Measurements from ENCODE around the gene CD38.

CD38 gene

DNA sequence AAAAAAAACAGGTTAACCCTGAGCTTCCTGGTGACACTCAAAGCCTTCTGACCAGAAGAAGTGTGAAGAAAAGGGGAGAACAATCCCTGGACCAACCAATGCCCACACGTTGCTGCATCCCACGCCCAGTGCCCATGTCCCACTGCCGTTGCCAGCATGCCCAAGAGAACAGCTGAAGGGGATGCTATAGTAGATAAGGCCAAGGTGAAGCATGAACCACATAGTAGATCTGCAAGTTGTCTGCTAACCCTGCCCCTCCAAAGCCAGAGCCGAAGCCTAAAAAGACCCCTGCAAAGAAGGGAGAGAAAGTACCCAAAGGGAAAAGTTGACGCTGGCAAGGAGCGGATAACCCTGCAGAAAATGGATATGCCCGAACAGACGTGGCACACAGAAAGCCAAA, 11.3 kb upstream of the CD38 start:
- TF ChIP-seq, protein P1, sequence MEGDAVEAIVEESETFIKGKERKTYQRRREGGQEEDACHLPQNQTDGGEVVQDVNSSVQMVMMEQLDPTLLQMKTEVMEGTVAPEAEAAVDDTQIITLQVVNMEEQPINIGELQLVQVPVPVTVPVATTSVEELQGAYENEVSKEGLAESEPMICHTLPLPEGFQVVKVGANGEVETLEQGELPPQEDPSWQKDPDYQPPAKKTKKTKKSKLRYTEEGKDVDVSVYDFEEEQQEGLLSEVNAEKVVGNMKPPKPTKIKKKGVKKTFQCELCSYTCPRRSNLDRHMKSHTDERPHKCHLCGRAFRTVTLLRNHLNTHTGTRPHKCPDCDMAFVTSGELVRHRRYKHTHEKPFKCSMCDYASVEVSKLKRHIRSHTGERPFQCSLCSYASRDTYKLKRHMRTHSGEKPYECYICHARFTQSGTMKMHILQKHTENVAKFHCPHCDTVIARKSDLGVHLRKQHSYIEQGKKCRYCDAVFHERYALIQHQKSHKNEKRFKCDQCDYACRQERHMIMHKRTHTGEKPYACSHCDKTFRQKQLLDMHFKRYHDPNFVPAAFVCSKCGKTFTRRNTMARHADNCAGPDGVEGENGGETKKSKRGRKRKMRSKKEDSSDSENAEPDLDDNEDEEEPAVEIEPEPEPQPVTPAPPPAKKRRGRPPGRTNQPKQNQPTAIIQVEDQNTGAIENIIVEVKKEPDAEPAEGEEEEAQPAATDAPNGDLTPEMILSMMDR (IDR thresholded peaks at IDR 0.05), result no peak

DNA sequence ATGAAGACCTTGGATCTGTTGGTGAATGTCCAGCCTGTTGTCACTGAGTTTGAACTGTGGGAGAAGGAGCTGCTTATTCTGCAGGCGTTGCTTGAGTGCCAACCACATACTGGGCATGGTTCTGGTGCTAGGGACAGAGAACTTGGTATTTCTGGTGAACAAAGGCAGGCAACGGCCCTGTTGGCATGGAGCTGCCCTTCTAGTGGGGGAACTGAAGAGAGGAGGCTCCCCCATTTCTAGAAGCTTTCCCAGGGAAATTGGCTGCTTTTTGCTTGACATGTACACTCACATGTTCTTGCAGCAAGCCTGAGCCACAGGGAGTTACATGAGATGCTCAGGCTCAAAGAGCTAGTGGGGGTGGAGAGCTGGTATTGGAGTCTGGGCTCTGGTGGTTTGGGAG, 8.9 kb upstream of the CD38 start:
- TF ChIP-seq, protein P1 (IDR thresholded peaks at IDR 0.05), result no peak

DNA sequence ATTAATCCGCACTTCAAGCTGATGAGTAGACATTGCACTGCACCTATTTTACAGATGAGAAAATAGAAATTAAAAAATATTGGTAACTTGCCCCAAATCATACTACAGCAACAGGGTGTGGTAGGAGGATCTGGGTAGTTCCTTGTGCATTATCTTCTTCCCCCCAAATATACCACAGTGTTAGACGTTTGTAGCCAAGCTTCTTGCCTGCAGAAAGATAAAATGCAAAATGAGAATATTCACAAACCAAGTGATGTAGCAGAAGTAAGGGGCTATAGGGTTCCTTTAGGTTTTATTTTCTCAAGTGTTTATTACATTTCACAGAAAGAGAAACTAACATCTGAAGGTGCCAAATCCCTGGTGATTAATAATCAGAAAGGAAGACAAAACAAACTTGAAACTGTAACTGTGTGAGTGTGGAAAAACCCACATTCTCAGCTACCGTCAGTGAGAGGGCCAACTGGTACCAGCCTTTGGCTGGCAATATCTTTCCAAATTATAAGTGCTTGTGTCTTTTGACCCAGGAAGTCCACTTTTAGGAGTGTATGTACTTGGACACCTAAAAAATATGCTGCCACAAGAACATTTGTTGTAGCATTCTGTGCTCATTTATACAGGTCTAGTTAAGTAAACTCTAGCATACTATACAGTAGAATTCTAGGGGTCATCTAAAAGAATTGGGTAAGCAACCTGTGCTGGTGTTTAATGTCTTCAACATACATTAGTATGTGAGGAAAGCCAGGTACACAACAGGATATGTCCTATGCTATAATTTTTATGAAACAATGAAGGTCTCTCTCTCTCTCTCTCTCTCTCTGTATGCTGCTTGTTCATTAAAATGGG, 6.7 kb upstream of the CD38 start:
- TF ChIP-seq, protein P1 (IDR thresholded peaks at IDR 0.05), result no peak

DNA sequence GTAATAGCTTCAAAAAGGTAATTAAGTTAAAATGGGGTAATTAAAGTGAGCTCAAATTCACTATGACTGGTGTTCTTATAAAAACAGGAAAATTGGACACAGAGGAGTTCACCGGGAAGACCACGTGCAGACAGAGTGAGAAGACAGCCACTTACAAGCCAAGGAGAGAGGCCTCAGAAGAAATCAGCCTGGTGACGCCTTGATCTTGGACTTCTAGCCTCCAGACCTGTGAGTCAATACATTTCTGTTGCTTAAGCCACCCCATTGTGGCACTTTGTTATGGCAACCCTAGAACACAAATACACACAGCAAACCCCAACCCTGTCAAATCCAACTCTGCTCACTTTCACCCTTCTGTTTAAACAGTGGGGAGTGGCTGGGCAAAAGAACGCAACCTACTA, 4.1 kb upstream of the CD38 start:
- TF ChIP-seq, protein P1 (IDR thresholded peaks at IDR 0.05), result no peak

DNA sequence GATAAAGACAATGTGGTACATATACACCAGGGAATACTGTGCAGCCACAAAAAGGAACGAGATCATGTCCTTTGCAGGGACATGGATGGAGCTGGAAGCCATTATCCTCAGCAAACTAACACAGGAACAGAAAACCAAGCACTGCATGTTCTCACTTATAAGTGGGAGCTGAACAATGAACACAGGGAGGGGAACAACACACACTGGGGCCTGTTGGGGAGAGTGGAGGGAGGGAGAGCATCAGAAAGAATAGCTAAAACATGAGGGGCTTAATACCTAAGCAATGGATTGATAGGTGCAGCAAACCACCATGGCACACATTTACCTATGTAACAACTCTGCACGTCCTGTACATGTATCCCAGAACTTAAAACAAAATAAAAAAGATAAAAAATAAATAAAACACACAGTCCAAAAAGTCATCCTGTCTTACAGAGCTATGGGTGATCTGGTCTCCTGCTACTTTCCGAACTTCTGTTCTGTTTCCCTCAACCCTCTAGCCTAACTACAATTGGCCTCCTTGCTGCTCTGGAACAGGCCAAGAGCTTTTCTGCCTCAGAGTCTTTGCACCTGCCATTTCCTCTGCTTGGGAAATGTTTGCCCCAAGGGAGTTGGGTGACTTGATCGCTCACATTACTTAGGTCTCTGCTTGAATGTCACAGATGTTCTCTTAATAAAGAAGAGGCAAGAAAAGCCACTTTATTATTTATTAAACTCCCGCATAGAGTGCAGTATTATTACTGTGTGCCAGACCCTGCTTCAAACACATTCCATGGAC, 1.1 kb upstream of the CD38 start:
- TF ChIP-seq, protein P1 (IDR thresholded peaks at IDR 0.05), result no peak

DNA sequence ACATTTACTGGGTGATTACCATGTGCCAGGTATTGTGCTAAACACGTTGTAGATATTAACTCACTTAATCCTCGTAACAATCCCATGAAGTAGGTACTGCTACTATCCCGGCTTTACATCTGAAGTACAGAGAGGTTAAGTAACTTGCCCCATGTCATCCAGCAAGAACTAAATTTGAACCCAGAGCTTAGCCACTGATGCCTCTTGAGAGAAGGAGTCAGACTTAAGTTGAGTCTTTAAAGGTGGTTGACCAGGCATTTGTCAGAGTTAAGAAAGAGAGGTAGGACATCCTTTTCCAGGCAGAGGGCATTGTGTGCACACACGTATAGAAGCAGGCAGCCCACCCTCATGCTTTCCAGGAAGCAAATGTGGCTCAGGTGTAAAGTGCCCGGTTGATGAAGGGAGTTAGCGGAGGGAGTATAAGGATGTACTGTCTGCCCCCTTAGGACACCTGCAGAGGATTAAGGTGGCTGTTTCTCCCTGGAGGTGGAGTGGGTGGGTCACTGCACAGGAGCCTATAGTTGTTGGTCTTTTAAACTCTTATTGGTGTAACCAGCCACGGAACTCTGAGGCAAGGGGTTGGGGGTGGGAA, 335 bp upstream of the CD38 start:
- TF ChIP-seq, protein P1 (IDR thresholded peaks at IDR 0.05), result no peak

DNA sequence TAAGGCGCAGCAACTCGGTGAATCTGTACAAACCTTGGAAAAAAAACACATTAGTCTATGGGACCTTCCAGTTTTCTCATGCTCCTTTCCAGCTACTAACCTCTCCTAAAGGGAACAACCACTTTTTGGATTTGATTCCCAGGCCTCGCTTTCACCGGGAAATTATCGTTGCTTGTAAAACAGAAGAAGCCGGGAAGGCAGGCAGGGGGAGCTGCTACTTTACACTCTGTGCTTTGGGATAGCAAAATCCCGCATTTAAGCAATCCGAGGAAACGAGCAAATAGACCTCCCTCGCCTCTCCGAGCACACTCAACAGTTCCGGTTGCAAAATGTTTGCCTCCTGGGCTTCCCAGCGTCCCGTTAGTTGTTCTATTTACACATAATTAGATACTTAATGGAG, 1.2 kb downstream of the CD38 start:
- TF ChIP-seq, protein P1 (IDR thresholded peaks at IDR 0.05), result peak; percentile 18; the same call in 1 of the 2 replicates
